ENCODE data around the gene C4orf50.

Gene C4orf50

DNA sequence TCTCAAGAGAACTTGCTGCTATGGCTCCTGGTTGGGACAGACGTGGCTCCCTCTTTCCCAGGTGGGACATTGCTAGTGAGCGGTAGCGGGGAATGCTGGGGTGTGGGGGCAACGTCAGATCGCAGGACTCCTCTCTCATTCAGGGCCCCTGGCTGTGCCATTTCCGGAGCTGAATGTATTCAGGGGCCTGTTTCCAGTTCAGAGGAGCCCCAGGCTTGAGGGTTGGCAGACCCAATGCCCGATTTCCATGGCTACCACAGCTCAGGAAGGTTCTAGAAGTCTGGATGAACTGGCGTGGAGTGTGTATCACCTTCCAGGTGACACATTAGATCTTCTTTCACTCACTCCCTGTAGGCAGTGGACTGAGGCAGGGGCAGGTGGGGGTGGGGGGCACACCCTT is 99.2 kb downstream of the C4orf50 start:
- no peak for DNase-seq (ENCODE audit: low read depth)

DNA sequence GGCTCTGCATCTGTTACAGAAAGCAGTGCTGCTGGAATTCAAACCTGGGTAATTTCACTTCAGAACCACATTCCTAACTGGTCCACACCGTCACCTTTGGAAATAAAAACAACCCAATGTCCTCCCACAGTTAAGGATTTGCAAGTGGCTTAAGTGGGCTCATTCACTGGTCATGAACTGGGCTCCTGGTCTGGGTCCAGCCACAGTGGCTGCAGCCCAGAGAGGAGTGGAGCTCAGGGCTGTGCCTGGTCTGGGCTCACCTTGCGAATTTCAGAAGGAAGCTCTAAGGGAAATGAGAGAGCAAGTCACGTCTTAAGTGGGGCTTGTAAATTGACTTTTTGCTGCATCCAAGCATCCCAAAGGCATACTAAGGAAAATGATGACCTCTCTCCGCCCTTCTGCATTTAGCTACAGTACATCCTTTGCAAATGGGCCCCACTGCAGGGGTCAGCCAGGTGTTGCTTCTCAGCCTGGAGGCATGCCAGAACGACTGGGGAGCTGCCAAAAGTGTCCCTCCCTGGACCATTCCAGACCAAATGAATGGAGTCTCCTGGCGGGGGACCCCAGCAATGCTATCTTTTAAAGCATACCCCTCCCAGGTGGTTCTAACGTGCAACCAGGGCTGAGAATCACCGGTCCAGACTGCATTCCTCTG is 99.8 kb downstream of the C4orf50 start:
- no peak for DNase-seq (ENCODE audit: low read depth)

DNA sequence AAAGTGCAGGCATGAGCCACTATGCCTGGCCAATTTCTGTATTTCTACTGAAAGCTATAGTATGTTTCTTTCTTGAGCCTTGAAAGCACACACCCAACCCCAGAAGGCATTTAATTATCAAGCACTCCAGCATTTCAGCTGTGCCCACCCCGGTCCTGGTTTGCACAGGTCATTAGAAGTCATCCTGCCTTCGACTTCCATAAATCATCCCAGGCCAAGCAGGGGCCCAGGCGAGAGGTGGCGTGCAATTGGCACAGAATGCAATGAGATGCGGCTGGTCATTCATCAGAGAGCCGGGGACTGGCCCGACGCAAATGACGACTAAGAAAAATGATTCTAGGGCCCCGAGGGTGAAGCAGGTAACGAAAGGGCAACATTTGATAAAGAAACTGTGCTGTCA is 100.6 kb downstream of the C4orf50 start:
- no peak for DNase-seq (ENCODE audit: low read depth)

DNA sequence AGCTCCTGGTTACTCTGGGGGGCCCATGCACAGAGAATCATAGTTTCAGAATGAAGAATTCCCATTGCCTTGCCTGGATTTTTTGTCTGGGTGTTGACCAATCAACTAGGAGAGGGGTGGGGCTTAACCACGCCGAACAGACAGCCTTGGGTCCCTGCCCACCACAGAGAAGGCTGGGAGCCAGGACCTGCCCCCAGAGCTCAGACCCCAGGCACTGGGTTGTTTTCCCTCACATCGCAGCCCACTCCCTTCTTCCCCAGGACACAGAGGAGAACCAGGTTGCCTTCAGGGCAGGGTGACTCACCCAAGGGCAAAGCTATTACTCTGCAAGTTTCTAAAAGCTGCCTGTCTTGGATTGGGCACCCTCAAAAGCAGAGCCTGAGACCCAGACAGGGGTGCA is 102.0 kb downstream of the C4orf50 start:
- DNase-seq (ENCODE audit: low read depth) = no peak

DNA sequence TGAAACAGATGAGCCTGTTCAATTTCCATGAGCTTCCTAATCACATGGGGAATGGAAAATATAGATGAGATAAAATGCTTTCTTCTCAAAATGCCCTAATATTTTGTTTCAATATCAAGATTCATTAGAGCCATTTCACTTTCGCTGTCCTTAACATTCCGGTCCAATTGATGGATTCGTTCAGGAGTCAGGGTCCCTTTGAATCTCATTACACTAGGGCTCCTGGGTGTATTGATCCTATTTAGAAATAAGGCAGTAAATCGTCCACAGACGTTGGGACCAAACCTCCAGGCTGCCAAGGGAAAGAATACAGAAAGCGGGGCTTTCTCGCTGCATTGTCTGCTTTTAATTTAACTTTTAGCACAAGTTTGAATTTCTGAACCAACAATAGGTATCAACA is 104.8 kb downstream of the C4orf50 start:
- DNase-seq (ENCODE audit: low read depth) = no peak

DNA sequence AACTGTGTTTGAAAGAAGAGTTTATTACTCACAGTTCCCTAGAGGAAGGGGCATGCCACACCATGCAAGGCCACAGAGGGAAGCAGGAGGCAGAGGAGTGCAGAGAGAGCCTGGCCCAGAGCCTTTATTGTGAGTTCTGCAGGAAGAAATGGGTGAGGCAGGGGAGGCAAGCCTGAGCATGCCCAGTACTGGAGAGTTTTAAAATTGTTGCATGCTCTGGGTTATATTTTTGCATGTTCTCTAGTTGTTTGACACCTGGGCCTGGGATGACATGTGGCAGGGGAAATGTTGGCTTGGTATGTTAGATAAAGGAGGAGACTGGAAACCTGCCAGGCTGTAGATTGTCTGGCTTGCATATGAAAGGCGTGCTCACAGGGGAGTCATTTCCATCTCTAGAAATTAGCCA is 105.6 kb downstream of the C4orf50 start:
- DNase-seq (ENCODE audit: low read depth) = no peak

DNA sequence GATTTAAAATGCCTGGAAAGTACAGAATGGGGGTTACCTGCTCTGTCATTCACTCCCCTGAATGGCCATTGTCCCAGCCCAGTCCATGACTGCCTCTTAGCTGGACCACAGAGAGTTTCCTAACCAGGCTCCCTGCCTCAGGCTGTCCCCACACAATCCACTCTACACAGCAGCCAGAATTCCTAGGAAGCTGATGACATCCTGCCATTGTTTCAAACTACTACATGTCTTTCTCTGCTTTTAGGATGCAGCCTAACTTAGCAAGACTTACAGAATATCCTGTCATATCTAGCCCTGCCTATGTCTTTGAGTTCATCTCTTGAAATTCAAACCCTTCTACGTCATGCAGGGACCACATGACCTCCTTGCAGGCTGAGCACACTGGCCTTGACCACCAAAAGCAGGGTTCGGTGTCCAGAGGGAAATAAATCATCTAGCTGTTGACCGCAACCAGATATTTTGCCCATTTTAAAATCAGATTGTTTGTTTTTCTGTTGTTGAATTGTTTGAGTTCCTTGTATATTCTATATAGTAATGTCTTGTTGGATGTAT is 109.3 kb downstream of the C4orf50 start:
- DNase-seq (ENCODE audit: low read depth) = no peak

DNA sequence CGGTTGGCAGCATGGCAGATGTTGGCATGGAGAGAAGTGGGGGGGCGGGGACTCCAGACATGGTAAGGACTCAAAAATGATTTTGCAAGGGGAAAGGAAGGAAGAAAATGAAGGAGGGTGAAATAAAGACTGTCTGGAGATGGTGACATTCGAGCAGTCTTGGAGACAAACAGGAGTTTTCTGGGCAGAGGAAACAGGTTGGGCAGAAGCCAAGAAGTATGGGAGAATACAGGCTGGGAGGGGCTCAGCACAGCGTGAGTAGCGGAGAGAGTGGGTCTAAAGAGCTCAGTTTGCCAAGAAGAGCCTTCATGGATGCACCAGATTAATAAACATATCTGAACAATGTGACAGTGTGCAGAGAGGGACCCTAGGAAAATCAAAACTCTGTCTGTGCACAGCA is 112.0 kb downstream of the C4orf50 start:
- no peak for DNase-seq (ENCODE audit: low read depth)

DNA sequence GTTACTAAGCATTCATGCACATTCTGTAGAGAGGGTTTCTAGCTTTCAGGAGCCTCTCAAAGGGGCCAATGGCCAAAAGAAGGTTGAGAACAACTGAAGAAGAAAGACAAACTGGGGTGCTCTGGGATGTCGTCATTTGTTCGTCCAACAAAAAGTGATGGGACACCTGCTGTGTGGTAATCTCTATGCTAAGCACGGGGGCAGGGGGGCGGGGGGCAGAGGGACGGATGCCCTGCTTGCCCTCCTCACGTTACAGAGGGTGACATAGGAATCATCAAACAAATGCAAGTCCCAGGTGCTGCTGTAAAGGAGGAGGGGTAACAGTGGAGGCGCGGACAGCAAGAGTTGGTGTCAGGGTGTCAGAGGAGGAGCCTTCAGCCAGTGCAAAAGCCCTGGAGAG is 112.5 kb downstream of the C4orf50 start:
- DNase-seq (ENCODE audit: low read depth) = no peak

DNA sequence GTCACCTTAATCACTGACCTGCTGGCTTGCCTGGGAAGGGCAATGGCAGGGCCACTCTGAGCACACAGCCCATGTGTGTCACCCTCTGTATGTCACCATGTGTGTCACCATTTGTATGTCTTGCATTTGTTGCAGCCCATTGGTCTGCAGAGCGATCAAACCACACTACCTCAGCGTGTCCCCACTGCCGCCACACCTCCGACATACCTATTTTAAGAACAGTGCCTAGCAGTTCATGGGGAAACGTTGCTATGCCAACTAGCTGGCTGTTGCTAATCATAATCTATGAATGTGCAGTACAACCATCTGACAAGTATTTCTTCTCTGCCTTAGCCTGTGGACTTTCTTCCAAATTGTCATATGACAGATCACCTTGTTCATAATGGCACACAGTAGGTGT is 117.4 kb downstream of the C4orf50 start:
- DNase-seq (ENCODE audit: low read depth) = no peak

DNA sequence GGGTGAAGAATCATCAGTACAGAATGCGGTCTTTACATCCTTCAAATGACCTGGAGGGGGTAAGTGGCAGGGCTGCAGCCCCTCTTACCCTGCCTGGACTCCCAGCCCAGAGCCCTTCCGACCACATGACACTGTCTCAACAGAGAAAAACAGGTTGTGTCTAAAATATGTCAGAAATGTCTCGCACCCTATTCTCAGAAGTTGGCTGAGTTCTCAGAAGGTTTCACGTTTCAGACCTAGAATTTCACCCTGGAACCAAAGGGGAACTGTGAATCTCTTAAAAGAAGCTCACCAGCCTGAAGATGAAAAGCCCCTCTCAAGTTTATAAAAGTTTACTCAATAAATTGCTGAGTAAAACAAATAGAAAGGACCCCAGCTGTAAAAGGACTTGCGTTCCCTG is 118.3 kb downstream of the C4orf50 start:
- no peak for DNase-seq (ENCODE audit: low read depth)

DNA sequence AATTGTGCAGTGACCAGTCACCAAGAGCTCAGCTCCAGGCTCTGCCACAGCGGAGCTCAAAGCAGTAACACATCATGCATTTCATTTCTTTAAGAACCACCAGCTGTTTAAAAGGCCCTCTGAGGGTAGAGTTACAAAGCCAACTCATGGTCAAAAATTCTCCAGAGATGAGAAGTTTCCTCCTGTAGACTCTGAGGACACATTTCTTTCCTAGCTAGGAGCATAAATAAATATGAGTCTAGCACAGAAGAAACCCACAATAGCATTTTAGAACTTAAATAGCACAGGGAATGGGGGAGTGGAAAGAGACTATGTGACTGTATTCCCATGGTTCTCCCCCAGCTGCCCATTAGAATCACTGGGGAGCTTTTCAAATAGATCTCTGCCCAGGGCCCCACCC is 118.8 kb downstream of the C4orf50 start:
- DNase-seq (ENCODE audit: low read depth) = no peak

DNA sequence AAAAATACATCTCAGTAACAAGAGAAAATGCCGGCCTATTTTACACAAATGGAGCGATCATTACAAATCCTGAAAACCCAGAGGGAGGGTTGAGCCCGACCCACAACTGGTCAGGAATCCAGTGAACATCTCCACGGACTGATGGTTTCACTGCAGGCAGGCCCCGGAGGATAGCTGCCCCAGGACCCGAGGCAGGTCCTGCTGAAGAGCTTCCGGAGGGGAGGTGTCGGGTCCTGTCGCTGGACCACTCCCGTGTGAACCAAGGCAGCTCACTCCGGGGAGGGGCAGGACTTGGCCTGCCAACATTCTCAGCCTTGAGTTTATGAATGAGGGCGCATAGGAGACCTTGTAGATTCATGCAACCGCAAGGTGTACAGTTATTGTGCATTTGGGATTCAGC is 120.6 kb downstream of the C4orf50 start:
- no peak for DNase-seq (ENCODE audit: low read depth)

DNA sequence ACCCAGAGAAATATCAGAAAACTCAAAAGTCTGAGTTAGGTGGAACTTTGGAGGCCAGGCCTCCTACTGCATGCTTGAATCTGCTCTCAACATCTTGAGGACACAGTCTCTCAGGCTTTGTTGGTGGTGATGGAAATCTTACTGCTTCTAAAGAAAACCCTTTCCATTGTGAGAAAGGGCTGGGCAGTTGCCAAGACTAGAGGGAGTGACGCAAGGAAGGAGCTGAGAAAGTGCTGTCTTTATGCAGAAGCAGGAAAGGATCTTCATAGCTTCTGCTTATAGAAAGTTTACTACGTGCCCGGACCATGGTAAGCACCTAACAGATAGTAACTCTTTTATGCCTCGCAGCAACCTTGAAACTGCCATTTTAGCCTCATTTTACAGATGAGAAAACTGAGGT is 122.9 kb downstream of the C4orf50 start:
- no peak for DNase-seq (ENCODE audit: low read depth)

DNA sequence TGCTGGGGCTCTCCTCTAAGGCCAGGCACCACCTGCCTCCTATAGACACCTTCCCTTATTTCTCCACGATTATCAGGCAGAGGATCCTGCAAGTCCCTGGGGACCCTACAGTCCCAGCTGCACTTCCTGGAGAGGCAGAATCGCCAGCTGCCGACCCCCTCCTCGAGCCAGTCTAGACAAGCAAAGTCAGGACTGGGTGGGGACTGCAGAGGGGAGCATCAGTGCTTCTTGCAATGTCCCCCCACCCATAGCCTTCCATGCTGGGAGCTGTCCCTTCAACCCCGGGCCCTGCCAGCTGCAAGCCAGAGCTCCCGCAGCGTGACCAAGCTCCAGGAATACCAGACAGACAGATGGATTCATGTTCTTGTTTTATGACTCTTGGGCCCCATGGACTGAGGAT is 124.0 kb downstream of the C4orf50 start:
- no peak for DNase-seq (ENCODE audit: low read depth)

DNA sequence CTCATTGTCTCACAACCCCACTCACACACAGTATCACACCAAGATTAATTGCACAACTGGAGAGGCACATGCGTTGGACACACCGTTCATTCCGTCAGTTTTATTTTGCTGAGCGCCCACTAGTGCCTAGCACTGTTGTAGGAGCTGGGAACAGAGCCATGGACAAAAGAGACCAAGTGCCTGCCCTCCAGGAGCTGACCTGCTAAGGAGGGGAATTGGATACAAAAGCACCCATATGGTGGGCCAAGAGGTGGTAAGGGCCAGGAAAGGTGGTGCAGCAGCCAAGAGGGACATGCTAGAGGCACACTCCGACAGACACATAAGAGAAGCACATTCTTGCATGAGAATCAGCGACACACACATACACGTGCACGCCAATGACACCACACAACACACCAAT is 124.6 kb downstream of the C4orf50 start:
- no peak for DNase-seq (ENCODE audit: low read depth)

DNA sequence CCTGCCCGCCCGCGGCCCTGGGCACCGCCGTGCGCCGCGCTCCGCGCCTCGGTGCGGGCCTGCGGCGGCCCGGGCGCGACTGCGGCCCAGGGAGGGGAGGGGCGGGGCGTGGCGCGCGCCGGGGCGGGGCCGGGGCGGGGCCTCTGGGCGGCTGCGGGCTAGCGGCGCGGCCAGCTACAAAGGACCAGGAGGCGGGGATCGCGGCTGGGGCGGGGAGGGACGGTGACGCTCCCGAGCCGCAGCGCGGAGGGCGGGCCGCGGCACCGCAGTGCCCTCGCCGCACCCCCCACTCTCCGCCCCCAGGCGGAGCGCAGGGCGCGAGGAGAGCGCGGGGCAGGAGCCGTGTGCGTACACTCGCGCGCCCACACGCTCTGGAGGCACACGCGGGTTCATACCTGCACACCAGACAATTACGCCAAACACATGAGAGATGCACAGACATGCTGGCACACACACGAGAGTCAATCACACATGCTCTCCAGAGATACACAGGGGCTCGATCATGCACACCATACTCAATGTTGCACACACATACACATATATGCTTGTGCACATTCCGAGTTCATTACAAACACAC is 125.1 kb downstream of the C4orf50 start, which contains the start of gene CRMP1:
Gene CRMP1 (minus strand): TSS at position 83 of the 577 bp plus-strand sequence. CDS start 117 bp downstream, outside the sequence.
- no peak for DNase-seq (ENCODE audit: low read depth)

DNA sequence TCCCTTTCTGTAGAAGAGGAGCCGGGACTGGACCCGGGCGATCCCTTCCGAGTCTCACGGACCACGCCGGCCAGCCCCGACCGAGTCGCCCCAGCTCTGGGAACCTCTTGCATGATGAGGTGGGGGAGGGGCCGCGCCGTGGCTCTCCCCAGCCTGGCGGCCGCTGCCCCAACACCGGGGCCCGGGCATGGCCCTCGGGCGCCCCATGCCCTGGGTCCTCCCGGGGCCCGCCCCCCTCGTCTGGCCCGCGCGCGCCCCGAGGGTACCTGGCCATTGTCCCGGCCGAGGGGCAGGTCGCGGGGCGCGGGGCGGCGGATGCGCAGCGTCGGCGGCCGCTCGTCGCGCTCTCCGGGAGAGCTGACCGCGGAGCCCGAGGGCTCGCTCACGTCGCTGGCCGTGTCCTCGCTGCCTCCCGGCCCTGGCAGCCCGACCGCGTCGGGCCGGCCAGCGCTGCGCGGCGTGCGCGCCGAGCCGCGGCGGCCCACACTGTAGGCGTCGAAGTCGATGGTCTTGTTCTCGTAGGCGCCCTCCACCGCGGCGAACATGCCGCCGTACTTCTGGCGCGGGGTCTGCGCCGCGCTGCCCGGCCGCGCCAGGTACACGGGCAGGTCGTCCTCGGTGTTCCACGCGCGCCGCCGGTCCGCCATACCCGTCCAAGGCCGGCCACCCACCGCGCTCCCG is 125.8 kb downstream of the C4orf50 start:
- no peak for DNase-seq (ENCODE audit: low read depth)

DNA sequence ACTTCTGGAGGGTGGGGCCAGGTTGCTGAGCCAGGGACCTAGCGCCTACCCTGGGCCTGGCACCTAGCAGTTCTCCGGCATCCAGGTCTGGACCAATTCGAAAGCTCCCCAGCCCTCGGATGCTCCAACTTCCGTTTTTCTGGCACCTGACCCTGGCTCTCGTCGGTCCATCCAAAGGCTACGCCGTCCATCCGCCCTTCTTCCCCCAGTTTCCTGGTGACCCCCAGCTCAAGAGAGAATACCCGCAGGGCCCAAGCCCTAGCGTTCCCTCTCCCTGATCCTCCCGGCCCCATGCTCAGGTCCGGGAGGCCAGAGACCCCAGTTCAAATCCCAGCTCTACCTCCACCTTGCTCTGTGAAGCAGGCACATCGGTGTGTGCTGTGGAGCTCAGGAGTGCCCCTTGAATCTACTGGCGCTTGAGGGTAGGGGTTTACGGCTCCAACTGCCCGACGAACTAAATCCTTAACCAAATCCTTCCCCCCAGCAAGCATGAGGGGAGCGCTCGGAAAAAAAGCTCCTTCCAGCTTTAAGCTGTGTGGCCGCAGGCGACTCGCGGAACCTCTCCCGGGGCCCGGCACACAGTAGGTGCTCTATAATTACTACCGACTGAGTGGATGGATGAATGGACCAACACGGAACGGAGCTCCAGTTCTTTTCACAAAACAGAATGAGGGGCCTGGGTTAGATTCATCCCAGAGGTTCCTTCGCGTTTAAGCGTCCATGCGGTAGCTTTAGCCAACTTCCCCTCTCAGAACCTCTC is 126.5 kb downstream of the C4orf50 start:
- DNase-seq (ENCODE audit: low read depth) = no peak

DNA sequence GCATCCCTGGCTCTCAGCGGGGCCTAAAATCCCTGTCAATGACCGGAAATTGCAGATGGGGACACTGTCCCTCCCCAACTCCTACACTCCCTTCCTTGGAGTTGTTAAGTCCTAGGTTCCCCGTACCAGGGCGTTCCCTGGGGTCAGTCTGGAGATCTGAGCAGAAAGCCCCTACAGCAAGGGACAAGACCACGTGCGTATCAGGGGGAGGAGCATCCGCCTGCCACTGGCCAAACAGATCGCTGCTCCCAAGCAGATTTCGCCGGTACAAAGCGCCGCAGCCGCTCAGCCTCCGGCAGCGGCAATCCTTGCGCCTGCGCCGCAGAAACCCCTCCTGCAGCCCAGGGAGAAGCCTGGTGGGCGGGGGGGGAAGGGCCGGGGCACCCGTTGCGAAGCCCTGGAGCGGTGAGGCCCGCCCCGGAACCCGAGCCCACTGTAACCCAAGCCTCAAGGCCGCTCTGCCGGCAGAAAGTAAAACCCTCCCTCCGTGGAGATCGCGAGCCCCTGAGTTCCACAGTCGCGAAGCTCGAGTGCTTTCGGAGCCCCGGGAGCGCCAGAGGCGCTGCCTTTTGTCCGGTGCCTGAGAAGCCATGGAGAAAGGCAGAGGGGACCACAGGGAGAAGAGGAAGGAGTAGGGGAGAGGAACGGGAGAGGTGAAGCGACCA is 128.0 kb downstream of the C4orf50 start:
- DNase-seq (ENCODE audit: low read depth) = no peak

DNA sequence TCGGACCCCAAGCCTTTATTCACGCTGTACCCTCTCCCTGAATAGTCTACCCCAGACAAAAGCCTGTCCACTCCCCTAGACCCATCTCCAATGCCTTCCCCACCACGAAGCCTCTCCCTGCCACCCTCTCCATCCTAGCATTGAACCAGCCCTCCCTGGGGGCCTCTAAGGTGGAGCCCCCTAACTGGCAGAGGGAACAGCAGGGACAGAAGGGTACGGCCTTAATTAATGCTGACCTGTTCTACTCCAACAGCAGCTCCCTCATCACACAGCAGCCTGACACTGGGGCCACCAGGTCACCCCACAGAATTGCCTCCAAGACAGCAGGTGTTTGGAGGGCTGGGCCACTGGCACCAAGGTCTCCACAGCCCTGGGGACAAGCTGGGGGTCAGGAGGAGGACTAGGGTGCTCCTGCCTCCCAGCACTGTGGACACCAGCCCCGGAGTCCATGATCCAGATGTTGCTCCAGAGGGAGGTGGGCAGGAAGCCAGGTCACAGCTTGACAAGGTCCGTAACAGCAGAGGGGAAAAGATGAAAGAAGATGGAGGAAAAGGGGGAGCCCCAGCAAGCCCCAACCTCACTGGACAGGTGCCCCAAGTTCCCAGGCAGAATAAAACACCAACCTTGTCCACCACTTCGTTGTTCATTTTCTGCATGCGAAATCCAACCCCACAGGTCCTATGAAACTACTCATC is 129.1 kb downstream of the C4orf50 start:
- DNase-seq (ENCODE audit: low read depth) = no peak
